LNCaP clone FGC (cell line): ENCODE data around the gene MARK3.

Experiments
- DNase-seq: peaks from one replicate; pipeline ENCODE4 v3.0.0-alpha.2; 2011; ENCODE audit warnings: low read depth
- H3K4me3 ChIP-seq: 2 replicates; pipeline ENCODE4 v1.5.1; 2011; ENCODE audit warnings: mild to moderate bottlenecking, low read depth, low read length, control low read depth
- CTCF ChIP-seq: IDR thresholded peaks from 2 replicates; pipeline ENCODE4 v1.5.1; 2012; ENCODE audit warnings: mild to moderate bottlenecking; ENCODE audit not compliant: control insufficient read depth, insufficient read depth; ENCODE audit errors: extremely low read depth

The MARK3 gene

GRCh38 chr14:103534576-103535061 lies 149.4 kb downstream of the MARK3 start:
- DNase-seq = no peak
- H3K4me3 ChIP-seq = no peak overlapping the region
- TF ChIP-seq CTCF = no peak

- DNase-seq = no peak
Observed at GRCh38 chr14:103535081-103535890, 150.1 kb downstream of the MARK3 start.

GRCh38 chr14:103535891-103536565 lies 150.8 kb downstream of the MARK3 start:
- TF ChIP-seq CTCF = no peak
- no peak for DNase-seq
- H3K4me3 ChIP-seq = no peak overlapping the region

More at GRCh38 chr14:103535081-103535890, 150.1 kb downstream of the MARK3 start:
- no peak overlapping the region for H3K4me3 ChIP-seq
- TF ChIP-seq CTCF = no peak

- H3K4me3 ChIP-seq = no peak overlapping the region
- no peak for TF ChIP-seq CTCF
- no peak for DNase-seq
Observed at GRCh38 chr14:103536693-103537092, 151.5 kb downstream of the MARK3 start.

- no peak for DNase-seq
- no peak overlapping the region for H3K4me3 ChIP-seq
- no peak for TF ChIP-seq CTCF
Observed at GRCh38 chr14:103537175-103537990, 152.2 kb downstream of the MARK3 start.

- H3K4me3 ChIP-seq = no peak overlapping the region
- TF ChIP-seq CTCF = no peak
- DNase-seq = no peak
Observed at GRCh38 chr14:103538291-103539055, 153.3 kb downstream of the MARK3 start.
